H1 (cell line): Measurements from ENCODE around the gene CRYM. TPM values are rescaled to one million over a fixed set of nuclear protein-coding genes. Genes with fewer than 3 reads are reported as not detected.

ENCODE experiments used
- CREB1 ChIP-seq: IDR thresholded peaks from 2 replicates; pipeline ENCODE4 v1.6.1; 2012; ENCODE audit warnings: inconsistent platforms
- EGR1 ChIP-seq: IDR thresholded peaks from 2 replicates; pipeline ENCODE4 v1.6.1; 2011; ENCODE audit warnings: low read depth, low read length, borderline replicate concordance
- MAFK ChIP-seq: IDR thresholded peaks from 2 replicates; pipeline ENCODE4 v1.6.1; 2012; ENCODE audit warnings: low read depth, mild to moderate bottlenecking, improper control_type of control experiment, low read length
- POLR2AphosphoS5 ChIP-seq: IDR thresholded peaks from 2 replicates; pipeline ENCODE4 v1.6.1; 2011; ENCODE audit warnings: low read depth, low read length
- SUZ12 ChIP-seq: fragments of 200-600 bp; sonication (generic); IDR thresholded peaks from 2 replicates; pipeline ENCODE4 v1.6.1; 2012; ENCODE audit warnings: mild to moderate bottlenecking, inconsistent platforms, low read length, moderate library complexity, mixed read lengths
- polyA plus RNA-seq, 7 experiments: library from polyadenylated mRNA; depleted of rRNA in 3 of 7; stranded (reverse) in 5 of 7; unstranded in 2 of 7; fragments of >200 nt in 5 of 7; fragments of 200-250 nt in 2 of 7; gene quantifications; 1 replicate in 5 of 7; 2 replicates in 1 of 7; 4 replicates in 1 of 7; pipeline versions ENCODE4 v1.2.1 to v1.2.3, GENCODE V29; 2011 to 2013; ENCODE audit warnings: missing spikeins in 2 of 7, mixed read lengths in 2 of 7
- total RNA-seq: library from RNA; stranded (reverse); fragmentation: NEBNext Ultra II Directional; extraction: Animal tissue kit (Norgen Biotek cat#: 25700); gene quantifications from 2 replicates; pipeline ENCODE4 v1.2.1, GENCODE V29; 2021

The CRYM gene
- total and polyA plus RNA-seq, 2 of the 8 experiments (the other 6 are each of a cell fraction or from before 2014, with no cell fraction given): 12.9 to 40.4 TPM

- TF ChIP-seq MAFK (no peak), SUZ12 (no peak), POLR2AphosphoS5 (no peak), CREB1 (no peak), EGR1 (no peak)
- TF ChIP-seq, all 59 proteins: peak for 0
These were observed 12.8 kb downstream of the CRYM start (continued) for GRCh38 chr16:21265104-21265837.
